ENCODE data around the gene PDS5B. TPM values are rescaled to one million over a fixed set of nuclear protein-coding genes. Genes with fewer than 3 reads are reported as not detected.
A peak's percentile ranks its signal among the peaks of the same experiment; 100 is the strongest.

Gene PDS5B
- total RNA-seq, 1 donor from 2014 or later = 25.1 TPM

- DNase-seq (ENCODE audit: missing footprints) = peak; percentile 83
- peak; percentile 47 for ATAC-seq
- intact Hi-C loops (cut with DNase I) = loop anchor here (1.0 to 5.0 kb wide), 4 partner anchors 50 to 1136 kb away; partner anchors contain the start of gene N4BP2L2
Measured at GRCh38 chr13:32587011-32587810, 959 bp downstream of the PDS5B start.

- intact Hi-C loops (cut with DNase I) = loop anchor here (1.0 to 5.0 kb wide), 4 partner anchors 50 to 1135 kb away; partner anchors contain the start of gene N4BP2L2
- ATAC-seq (no peak), DNase-seq (ENCODE audit: missing footprints) (no peak)
Measured at GRCh38 chr13:32587811-32588170, 1.5 kb downstream of the PDS5B start.

GRCh38 chr13:32588736-32589135 is 2.5 kb downstream of the PDS5B start:
- DNase-seq (ENCODE audit: missing footprints) = no peak
- intact Hi-C loops (cut with DNase I) = loop anchor here (5.0 kb wide), 2 partner anchors 51 to 314 kb away; partner anchors contain the start of gene N4BP2L2
- no peak for ATAC-seq

- no peak for ATAC-seq
- no peak for DNase-seq (ENCODE audit: missing footprints)
- intact Hi-C loops (cut with DNase I) = loop anchor here (5.0 kb wide), 2 partner anchors 52 to 313 kb away; partner anchors contain the start of gene N4BP2L2
Measured at GRCh38 chr13:32589471-32589870, 3.2 kb downstream of the PDS5B start.

- ATAC-seq (no peak), DNase-seq (ENCODE audit: missing footprints) (no peak)
- intact Hi-C loops (cut with DNase I) = no loop called here
Measured at GRCh38 chr13:32590266-32590665, 4.0 kb downstream of the PDS5B start.

- ATAC-seq (no peak), DNase-seq (ENCODE audit: missing footprints) (no peak)
- intact Hi-C loops (cut with DNase I) = no loop called here
Measured at GRCh38 chr13:32592082-32592481, 5.8 kb downstream of the PDS5B start.

GRCh38 chr13:32594157-32594738 is 8.0 kb downstream of the PDS5B start:
- DNase-seq (ENCODE audit: missing footprints) = no peak
- no peak for ATAC-seq
- intact Hi-C loops (cut with DNase I) = no loop called here

GRCh38 chr13:32595306-32595705 is 9.1 kb downstream of the PDS5B start:
- ATAC-seq (no peak), DNase-seq (ENCODE audit: missing footprints) (no peak)
- intact Hi-C loops (cut with DNase I) = no loop called here

- no peak for DNase-seq (ENCODE audit: missing footprints)
- ATAC-seq = no peak
- intact Hi-C loops (cut with DNase I) = no loop called here
Measured at GRCh38 chr13:32600890-32601289, 14.6 kb downstream of the PDS5B start.

GRCh38 chr13:32609428-32609827 is 23.2 kb downstream of the PDS5B start:
- no peak for ATAC-seq
- DNase-seq (ENCODE audit: missing footprints) = no peak
- intact Hi-C loops (cut with DNase I) = no loop called here

- intact Hi-C loops (cut with DNase I) = no loop called here
- DNase-seq (ENCODE audit: missing footprints) (no peak), ATAC-seq (no peak)
Measured at GRCh38 chr13:32610538-32610937, 24.3 kb downstream of the PDS5B start.

- intact Hi-C loops (cut with DNase I) = no loop called here
- ATAC-seq (no peak), DNase-seq (ENCODE audit: missing footprints) (no peak)
Measured at GRCh38 chr13:32610977-32611376, 24.7 kb downstream of the PDS5B start.

GRCh38 chr13:32616883-32617511 is 30.7 kb downstream of the PDS5B start:
- ATAC-seq (no peak), DNase-seq (ENCODE audit: missing footprints) (no peak)
- intact Hi-C loops (cut with DNase I) = no loop called here

- DNase-seq (ENCODE audit: missing footprints) (no peak), ATAC-seq (no peak)
- intact Hi-C loops (cut with DNase I) = no loop called here
Measured at GRCh38 chr13:32622827-32623226, 36.6 kb downstream of the PDS5B start.

GRCh38 chr13:32624441-32624840 is 38.2 kb downstream of the PDS5B start:
- intact Hi-C loops (cut with DNase I) = no loop called here
- ATAC-seq (no peak), DNase-seq (ENCODE audit: missing footprints) (no peak)

GRCh38 chr13:32627793-32628192 is 41.5 kb downstream of the PDS5B start:
- DNase-seq (ENCODE audit: missing footprints) (no peak), ATAC-seq (no peak)
- intact Hi-C loops (cut with DNase I) = no loop called here

GRCh38 chr13:32629313-32629712 is 43.1 kb downstream of the PDS5B start:
- no peak for DNase-seq (ENCODE audit: missing footprints)
- intact Hi-C loops (cut with DNase I) = no loop called here
- no peak for ATAC-seq

GRCh38 chr13:32629866-32630265 is 43.6 kb downstream of the PDS5B start:
- intact Hi-C loops (cut with DNase I) = no loop called here
- ATAC-seq (no peak), DNase-seq (ENCODE audit: missing footprints) (no peak)

GRCh38 chr13:32632343-32632909 is 46.2 kb downstream of the PDS5B start:
- no peak for DNase-seq (ENCODE audit: missing footprints)
- intact Hi-C loops (cut with DNase I) = no loop called here

GRCh38 chr13:32636711-32637110 is 50.5 kb downstream of the PDS5B start:
- DNase-seq (ENCODE audit: missing footprints) (no peak), ATAC-seq (no peak)
- intact Hi-C loops (cut with DNase I) = no loop called here

More at GRCh38 chr13:32632343-32632909, 46.2 kb downstream of the PDS5B start:
- ATAC-seq = no peak
